TTC549 (cell line): ENCODE measurements around the gene ADD3.

Experiments used
- FAIRE-seq: peaks from 2 replicates; lab custom pipeline; 2012; peaks lifted over from hg19 to GRCh38; lab: Jason Lieb, UNC

Gene ADD3

GRCh38 chr10:110068780-110069179, 61.0 kb downstream of the ADD3 start:
- no peak for FAIRE-seq

DNA sequence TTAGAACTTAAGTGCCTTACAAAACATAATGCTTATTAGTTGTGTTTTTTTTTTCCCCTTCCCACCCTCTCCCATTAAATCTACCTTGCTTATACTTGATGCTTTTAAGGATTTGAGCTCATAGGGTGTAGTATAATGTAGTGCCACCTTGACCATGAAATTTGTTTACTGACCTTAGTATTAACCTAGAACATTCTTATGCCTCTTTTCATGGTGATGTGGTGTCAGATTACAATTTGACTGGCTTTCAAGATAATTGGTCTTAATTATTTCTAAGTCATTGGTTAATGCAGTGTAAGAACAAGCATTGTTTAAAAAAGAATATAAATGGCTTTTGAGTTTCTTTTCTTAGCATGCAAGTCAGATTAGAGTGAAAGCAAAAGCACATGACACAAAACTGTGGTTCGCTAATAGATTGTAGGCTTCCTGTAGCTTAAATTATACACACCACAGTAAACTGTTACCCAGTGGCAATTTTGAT, 61.8 kb downstream of the ADD3 start:
- no peak for FAIRE-seq

DNA sequence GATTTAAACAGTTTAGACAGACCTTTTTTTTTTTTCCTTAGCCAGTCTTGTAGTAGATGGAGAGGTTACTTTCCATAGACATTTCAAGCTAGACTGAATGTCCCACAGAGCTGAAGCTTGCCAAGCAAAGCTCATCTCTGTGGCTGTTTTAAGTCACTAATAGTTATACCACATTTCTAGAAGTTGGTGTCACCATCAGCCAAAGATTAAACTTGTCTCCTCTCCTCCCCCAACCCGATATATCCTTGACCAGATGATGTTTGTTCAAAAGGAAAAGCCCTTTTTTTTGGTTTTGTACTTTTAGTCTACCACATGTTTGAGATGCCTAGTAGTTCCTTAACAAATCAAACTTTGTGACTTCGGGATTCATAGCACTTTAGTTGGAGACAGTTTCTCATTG, 66.1 kb downstream of the ADD3 start:
- no peak for FAIRE-seq

DNA sequence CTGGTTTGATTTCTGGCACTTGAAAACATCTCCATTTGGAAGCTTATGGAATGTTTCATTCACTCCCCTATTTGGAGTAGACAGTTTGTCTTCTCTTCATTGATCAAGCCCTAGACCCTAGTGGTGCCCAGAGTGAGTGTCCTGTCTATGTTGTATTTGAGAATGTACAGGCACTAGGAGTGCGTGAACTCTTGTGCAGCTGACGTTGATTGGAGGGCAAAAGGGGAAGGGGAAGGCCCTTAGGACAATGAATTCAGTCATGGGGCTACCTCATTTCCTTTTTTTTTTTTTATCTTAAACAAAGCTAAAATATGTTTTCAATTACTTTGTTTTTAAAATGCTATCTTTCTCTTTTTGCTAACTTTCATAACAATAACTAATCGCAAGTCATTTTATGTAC, 66.5 kb downstream of the ADD3 start:
- peak; percentile 52 for FAIRE-seq

DNA sequence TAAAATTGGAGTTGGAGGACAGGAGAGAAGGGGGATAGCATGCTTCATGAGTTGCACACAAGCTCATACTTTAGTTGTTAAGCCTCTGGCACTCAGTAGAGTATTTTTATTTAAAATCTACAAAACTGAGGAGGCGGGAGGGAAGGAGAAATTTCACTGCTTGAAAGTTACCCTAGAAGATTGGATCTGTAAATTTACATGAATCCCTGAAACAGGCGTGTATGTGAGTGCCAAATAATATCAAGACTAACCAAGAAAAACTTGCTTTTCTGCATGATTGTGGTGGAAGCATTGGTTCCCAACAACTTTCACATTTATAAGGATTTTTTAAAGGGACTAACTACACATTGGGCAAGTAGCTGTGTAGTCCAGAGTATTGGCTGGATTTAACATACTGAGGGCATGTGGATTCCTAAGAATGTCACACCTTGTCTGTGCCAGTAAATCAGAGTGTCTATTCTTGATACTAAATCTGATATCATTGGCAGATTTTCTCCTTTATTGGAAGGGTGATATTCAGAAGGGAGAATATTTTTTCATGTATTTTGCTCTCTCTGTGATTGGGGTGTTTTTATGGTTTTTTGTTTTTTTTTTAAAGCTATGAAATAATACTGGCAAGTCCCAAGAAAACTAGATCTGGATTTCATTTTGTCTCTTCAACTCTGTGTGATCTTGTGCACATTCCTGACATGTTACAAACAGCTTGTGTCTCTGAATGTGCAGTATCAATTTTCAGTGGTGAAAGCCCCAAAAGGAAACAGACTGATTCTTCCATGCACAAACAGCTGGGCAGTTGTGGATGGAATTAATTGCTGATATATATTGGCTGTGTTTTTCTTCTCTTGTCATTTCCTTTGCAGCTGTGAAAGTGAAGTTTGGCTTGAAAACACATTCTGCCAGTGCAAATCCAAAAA, 67.2 kb downstream of the ADD3 start:
- FAIRE-seq = no peak

DNA sequence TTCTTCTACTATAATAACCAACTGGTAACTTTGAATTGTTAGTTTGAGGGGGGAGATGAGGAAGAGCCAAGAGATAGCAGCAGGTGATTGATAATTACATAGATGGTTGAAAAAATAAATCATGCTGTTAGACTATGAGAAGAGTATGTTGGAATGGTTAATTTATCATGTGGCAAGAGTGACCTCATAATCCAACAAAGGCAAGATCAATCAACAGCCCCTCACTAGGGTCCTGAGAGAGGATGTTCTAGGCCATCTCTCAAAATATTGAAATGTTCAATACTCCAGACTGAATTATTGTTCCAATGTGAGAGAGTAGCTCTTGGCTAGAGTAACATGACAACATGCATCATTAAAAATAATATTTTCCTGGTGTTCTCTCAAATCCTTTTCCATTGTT, 67.9 kb downstream of the ADD3 start:
- no peak for FAIRE-seq

- no peak for FAIRE-seq
These were observed 69.0 kb downstream of the ADD3 start for GRCh38 chr10:110076559-110077318.

DNA sequence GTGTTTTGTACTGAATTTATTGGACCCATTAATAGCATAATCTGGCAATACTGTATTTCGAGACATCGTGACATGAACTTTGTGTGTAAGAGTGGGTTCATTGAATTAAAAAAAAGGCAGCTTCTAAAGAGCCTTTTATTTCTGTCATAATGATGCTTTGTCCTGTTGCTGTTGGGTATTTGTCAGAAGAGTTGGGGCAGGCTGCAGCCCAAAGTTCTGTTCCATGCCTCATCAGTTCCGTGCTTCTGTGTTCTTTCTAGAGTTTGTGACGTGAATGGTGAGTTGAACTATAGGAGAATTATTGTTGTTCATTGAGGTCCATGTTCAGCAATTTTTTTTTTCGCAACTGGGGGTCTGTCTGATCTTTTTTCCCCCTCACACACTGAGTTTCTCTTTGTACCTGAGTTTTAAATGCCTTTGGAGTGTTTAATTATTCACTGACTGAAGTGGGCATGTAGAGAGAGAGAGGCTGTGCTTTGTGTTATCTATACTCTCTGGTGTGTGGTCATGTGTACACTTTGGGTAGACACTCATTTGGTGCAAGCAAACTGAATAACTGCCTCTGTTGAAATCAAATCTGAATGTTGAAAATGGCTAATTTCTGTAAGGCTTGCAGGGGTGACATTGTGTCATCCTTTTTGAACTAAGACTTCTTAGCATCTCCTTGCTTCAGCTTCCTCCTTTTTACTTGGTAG, 69.8 kb downstream of the ADD3 start:
- FAIRE-seq = no peak

- no peak for FAIRE-seq
These were observed 70.5 kb downstream of the ADD3 start for GRCh38 chr10:110078317-110078716.

- no peak for FAIRE-seq
These were observed 74.1 kb downstream of the ADD3 start for GRCh38 chr10:110081911-110082310.

GRCh38 chr10:110083884-110084283, 76.1 kb downstream of the ADD3 start:
- no peak for FAIRE-seq

GRCh38 chr10:110087682-110088081, 79.9 kb downstream of the ADD3 start:
- no peak for FAIRE-seq

GRCh38 chr10:110088367-110089104, 80.8 kb downstream of the ADD3 start:
- no peak for FAIRE-seq

DNA sequence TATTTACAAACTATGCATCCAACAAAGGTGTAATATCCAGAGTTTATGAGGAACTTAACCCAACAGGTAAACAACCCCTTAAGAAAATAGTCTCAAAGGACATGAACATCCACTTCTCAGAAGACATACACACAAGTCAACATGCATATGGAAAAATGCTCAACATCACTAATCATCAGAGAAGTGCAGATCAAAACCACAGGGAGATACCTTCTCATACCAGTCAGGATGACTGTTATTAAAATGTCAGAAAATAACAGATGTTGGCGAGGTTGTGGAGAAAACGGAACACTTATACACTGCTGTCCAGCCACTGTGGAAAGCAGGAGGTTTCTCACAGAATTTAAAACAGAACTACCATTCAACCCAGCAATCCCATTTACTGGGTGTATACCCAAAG, 84.0 kb downstream of the ADD3 start:
- no peak for FAIRE-seq

GRCh38 chr10:110093722-110094121, 85.9 kb downstream of the ADD3 start:
- no peak for FAIRE-seq

- no peak for FAIRE-seq
These were observed 87.0 kb downstream of the ADD3 start for GRCh38 chr10:110094786-110095185.

- no peak for FAIRE-seq
These were observed 93.8 kb downstream of the ADD3 start for GRCh38 chr10:110101464-110102144.

GRCh38 chr10:110103921-110104461, 96.2 kb downstream of the ADD3 start:
- no peak for FAIRE-seq

GRCh38 chr10:110105873-110106272, 98.1 kb downstream of the ADD3 start:
- no peak for FAIRE-seq

DNA sequence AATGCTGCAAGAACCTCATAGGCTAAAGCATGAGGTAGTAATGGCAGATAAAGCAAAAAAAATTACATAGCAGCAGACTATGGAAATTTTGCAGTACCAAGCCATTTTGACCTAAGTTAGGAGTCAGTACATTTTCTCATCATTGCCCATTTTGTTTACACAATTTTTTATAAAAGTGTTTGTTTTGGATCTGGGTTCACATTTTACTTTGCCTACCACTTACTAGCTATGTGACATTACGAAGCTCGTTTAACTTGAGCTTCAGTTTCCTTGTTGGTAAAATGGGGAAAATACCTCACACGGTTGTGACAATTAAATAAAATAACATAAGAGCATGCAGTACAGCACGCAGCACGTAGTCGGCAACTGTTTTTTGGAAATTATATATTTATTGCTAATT, 99.6 kb downstream of the ADD3 start:
- no peak for FAIRE-seq

DNA sequence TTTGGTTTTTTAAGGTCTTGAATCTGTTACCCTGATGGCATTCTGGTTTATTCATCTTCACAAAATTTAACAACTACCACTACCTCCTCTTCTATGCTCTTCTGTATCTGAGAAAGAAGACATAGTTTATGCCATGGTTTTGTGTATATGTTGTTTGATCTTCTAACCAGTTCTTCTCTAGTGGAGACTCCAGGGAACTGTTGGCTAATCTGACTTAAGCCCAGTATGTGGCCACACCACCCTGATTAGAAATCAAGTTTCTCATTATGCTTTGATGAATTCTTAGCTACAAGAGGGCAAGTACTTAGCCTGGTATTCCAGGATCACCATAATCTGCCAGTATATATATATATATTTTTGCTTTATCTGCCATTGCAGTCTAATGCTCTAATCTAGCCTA, 100.1 kb downstream of the ADD3 start:
- FAIRE-seq = no peak
